ENCODE measurements around the gene CCDC30. TPM values are rescaled to one million over a fixed set of nuclear protein-coding genes. Genes with fewer than 3 reads are reported as not detected.

Gene CCDC30
- total RNA-seq, 4 donors from 2014 or later: 0.38 to 2.2 (median 1.0) TPM

DNA sequence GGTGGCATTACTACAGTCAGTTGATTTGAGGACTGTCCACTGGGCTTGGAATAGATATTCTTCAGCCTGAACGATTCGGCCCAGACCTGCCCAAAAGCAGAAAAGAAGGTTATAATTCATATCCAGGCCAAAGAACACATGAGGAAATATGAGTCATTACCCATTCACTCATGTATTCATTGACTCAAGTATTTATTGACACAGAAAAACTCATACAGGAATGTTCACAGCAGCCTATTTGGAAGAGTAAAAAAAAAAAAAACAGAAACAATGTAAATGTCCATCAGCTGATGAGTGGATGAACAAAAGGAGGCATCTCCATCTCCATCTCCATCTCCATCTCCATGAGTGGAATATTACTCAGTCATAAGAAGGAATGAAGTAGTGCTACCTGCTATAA is 23.1 kb upstream of the CCDC30 start:
- no peak for DNase-seq (ENCODE audit: low spot score in 2 of 2)
- TF ChIP-seq POLR2A (IDR thresholded peaks at IDR 0.05): no peak
- TF ChIP-seq, protein P1, sequence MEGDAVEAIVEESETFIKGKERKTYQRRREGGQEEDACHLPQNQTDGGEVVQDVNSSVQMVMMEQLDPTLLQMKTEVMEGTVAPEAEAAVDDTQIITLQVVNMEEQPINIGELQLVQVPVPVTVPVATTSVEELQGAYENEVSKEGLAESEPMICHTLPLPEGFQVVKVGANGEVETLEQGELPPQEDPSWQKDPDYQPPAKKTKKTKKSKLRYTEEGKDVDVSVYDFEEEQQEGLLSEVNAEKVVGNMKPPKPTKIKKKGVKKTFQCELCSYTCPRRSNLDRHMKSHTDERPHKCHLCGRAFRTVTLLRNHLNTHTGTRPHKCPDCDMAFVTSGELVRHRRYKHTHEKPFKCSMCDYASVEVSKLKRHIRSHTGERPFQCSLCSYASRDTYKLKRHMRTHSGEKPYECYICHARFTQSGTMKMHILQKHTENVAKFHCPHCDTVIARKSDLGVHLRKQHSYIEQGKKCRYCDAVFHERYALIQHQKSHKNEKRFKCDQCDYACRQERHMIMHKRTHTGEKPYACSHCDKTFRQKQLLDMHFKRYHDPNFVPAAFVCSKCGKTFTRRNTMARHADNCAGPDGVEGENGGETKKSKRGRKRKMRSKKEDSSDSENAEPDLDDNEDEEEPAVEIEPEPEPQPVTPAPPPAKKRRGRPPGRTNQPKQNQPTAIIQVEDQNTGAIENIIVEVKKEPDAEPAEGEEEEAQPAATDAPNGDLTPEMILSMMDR (IDR thresholded peaks at IDR 0.05): no peak
- no peak overlapping the region for H3K4me3 ChIP-seq (ENCODE audit: low read depth, poor library complexity, severe bottlenecking)
- WGBS, 2 donors: 37 to 46% methylated on average over 2 of the region's 2 CpGs
- intact Hi-C loops (cut with DNase I; ENCODE audit: low total_unique reads): no loop called here

DNA sequence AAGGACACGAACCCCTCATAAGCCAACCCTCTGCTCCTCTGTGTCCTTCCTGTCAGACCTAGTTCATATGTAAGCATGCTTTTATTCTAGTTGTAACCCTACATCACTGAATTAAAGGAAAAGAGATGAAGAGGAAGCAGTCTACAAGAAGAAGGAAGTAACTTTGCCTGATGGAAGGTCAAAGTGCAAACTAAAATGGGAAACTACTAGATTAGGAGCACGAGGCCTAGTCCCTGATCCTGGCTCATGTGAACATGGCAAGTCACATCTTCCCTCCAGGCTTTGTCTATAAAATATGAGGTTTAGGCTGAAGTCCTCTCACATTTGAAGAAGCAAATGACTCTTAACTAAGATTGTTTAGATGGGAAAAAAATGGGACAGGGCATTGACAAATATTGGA is 20.4 kb upstream of the CCDC30 start:
- intact Hi-C loops (cut with DNase I; ENCODE audit: low total_unique reads): no loop called here
- WGBS, 2 donors: 34 to 42% methylated on average over 2 of the region's 2 CpGs
- H3K4me3 ChIP-seq (ENCODE audit: low read depth, poor library complexity, severe bottlenecking): no peak overlapping the region

DNA sequence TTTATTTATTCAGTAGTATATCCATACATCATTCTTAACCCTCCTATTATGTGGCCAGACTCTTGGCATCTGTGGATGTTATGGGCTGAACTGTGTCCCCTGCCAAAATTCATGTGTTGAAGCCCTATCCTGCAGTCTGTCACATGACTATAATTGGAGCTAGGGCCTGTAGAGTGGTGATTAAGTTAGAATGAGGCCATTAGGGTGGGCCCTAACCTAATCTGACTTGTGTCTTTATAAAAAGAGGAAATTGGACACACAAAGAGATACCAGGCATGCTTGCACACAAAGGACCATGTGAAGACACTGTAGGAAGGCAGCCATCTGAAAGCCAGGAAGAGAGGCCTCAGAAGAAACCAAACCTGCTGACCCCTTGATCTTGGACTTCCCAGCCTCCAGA is 13.8 kb upstream of the CCDC30 start:
- intact Hi-C loops (cut with DNase I; ENCODE audit: low total_unique reads): no loop called here

More for the DNA sequence above, 20.4 kb upstream of the CCDC30 start:
- TF ChIP-seq, protein P1 (IDR thresholded peaks at IDR 0.05): no peak
- TF ChIP-seq POLR2A (IDR thresholded peaks at IDR 0.05): no peak
- DNase-seq (ENCODE audit: low spot score in 2 of 2): no peak

DNA sequence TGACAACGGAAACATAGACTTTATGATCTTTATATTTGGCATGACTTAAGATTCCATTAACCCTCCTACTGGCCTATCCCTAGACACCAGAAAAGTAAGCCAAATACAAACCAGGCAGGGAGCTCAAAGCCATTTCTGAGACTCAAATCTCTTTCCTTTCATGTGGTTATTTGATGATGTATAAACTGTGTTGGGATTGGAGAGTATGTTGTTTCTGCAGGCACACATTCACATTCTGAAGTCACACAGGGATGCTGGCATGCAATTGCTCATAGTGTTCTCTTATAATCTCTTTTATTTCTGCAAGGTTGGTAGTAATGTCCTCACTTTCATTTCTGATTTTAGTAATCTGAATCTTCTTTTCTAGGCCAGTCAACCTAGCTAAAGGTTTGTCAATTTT is 13.0 kb upstream of the CCDC30 start:
- DNase-seq (ENCODE audit: low spot score in 2 of 2): no peak
- intact Hi-C loops (cut with DNase I; ENCODE audit: low total_unique reads): no loop called here
- H3K4me3 ChIP-seq (ENCODE audit: low read depth, poor library complexity, severe bottlenecking): no peak overlapping the region
- WGBS, 2 donors: 55 to 79% methylated on average over 1 of the region's 1 CpG
- TF ChIP-seq, protein P1 (IDR thresholded peaks at IDR 0.05): no peak
- no peak for TF ChIP-seq POLR2A (IDR thresholded peaks at IDR 0.05)

More for the DNA sequence above, 13.8 kb upstream of the CCDC30 start:
- TF ChIP-seq, protein P1 (IDR thresholded peaks at IDR 0.05): no peak
- TF ChIP-seq POLR2A (IDR thresholded peaks at IDR 0.05): no peak
- DNase-seq (ENCODE audit: low spot score in 2 of 2): no peak
- no peak overlapping the region for H3K4me3 ChIP-seq (ENCODE audit: low read depth, poor library complexity, severe bottlenecking)

DNA sequence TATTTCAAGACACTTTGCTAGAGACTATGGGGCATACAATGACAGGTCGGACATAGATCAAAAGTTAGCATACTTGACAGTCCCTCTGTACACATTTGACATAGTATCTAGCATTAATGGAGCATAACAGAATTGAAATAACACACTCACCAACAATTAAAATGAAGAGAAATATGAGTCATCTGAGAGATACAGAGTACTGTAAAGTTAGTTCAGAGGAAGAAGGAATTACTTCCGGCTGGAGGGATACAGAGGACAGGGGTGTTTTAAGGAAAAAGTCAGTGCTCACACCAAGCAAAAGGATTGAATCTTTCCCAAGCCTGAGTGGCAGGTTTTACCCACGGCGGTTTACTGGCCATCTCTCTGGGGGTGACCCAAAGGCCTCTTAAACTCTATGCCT is 9.7 kb upstream of the CCDC30 start:
- no peak overlapping the region for H3K4me3 ChIP-seq (ENCODE audit: low read depth, poor library complexity, severe bottlenecking)
- 82 to 86% methylated on average over 4 of the region's 4 CpGs for WGBS, 2 donors
- TF ChIP-seq, protein P1 (IDR thresholded peaks at IDR 0.05): no peak
- no peak for TF ChIP-seq POLR2A (IDR thresholded peaks at IDR 0.05)
- intact Hi-C loops (cut with DNase I; ENCODE audit: low total_unique reads): no loop called here
- no peak for DNase-seq (ENCODE audit: low spot score in 2 of 2)

DNA sequence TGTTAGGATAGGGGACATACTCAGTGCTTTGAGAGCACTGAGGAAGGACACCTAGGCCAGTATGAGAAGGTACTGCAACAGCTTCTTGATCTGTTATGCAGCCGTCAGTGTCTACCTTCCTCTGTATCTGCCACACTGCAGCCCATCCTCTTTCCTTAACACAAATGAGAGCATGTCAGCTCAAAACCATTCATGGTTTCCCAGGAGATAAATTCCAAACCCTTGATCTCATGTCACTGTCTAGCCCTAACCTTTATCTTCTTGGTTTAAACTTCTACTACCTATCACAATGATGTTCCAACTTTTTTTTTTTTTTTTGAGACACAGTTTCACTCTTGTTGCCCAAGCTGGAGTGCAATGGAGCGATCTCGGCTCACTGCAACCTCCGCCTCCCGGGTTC is 8.7 kb upstream of the CCDC30 start:
- H3K4me3 ChIP-seq (ENCODE audit: low read depth, poor library complexity, severe bottlenecking): no peak overlapping the region
- 95 to 96% methylated on average over 5 of the region's 5 CpGs for WGBS, 2 donors
- TF ChIP-seq, protein P1 (IDR thresholded peaks at IDR 0.05): no peak
- TF ChIP-seq POLR2A (IDR thresholded peaks at IDR 0.05): no peak
- intact Hi-C loops (cut with DNase I; ENCODE audit: low total_unique reads): no loop called here
- DNase-seq (ENCODE audit: low spot score in 2 of 2): no peak
